GM10248 (cell line): Measurements from ENCODE around the gene ESF1.

Experiments
- CTCF ChIA-PET: fragments of 300-600 bp; sonication (Branson Sonifier 250); formaldehyde crosslinking; extraction: SDS; loops from one replicate; lab custom pipeline; 2021; ENCODE audit warnings: antibody characterized with exemption; lab: Yijun Ruan, JAX
- POLR2A ChIA-PET: fragments of 350-650 bp; sonication (Branson Sonifier 250); formaldehyde crosslinking; extraction: SDS; loops from one replicate; lab custom pipeline; 2020; ENCODE audit warnings: antibody characterized with exemption; lab: Yijun Ruan, JAX
- DNase-seq: peaks from one replicate; pipeline ENCODE4 v3.0.0; 2012; ENCODE audit errors: extremely low spot score
- TF ChIP-seq, protein P1 (sequence below): IDR thresholded peaks from 2 replicates; pipeline ENCODE4 v1.5.1; 2012; ENCODE audit warnings: mild to moderate bottlenecking, low read depth; ENCODE audit errors: extremely low read depth, missing control alignments, control extremely low read depth

Gene ESF1

GRCh38 chr20:13809855-13810254, 25.1 kb upstream of the ESF1 start:
- ChIA-PET CTCF (interaction anchor here (0.9 to 5.1 kb wide), 5 partner anchors 10 to 31 kb away, joined by 3 to 33 read pairs (median 5); no protein-coding TSS in a partner anchor), POLR2A (no interaction called here)
- DNase-seq, result no peak
- TF ChIP-seq, protein P1, sequence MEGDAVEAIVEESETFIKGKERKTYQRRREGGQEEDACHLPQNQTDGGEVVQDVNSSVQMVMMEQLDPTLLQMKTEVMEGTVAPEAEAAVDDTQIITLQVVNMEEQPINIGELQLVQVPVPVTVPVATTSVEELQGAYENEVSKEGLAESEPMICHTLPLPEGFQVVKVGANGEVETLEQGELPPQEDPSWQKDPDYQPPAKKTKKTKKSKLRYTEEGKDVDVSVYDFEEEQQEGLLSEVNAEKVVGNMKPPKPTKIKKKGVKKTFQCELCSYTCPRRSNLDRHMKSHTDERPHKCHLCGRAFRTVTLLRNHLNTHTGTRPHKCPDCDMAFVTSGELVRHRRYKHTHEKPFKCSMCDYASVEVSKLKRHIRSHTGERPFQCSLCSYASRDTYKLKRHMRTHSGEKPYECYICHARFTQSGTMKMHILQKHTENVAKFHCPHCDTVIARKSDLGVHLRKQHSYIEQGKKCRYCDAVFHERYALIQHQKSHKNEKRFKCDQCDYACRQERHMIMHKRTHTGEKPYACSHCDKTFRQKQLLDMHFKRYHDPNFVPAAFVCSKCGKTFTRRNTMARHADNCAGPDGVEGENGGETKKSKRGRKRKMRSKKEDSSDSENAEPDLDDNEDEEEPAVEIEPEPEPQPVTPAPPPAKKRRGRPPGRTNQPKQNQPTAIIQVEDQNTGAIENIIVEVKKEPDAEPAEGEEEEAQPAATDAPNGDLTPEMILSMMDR, result no peak

- ChIA-PET CTCF (interaction anchor here (0.9 to 5.1 kb wide), 5 partner anchors 9 to 31 kb away, joined by 3 to 33 read pairs (median 5); no protein-coding TSS in a partner anchor), POLR2A (no interaction called here)
- no peak for DNase-seq
Observed at GRCh38 chr20:13809373-13809772, 24.7 kb upstream of the ESF1 start.

GRCh38 chr20:13800728-13801134, 16.0 kb upstream of the ESF1 start:
- TF ChIP-seq, protein P1, result no peak
- ChIA-PET POLR2A (no interaction called here), CTCF (interaction anchor here (1.2 to 1.9 kb wide), 3 partner anchors 9 to 18 kb away, joined by 3 to 5 read pairs (median 4); no protein-coding TSS in a partner anchor)
- no peak for DNase-seq

More at GRCh38 chr20:13809373-13809772, 24.7 kb upstream of the ESF1 start:
- TF ChIP-seq, protein P1, result no peak

GRCh38 chr20:13799974-13800373, 15.3 kb upstream of the ESF1 start:
- TF ChIP-seq, protein P1, result no peak
- ChIA-PET POLR2A (no interaction called here), CTCF (interaction anchor here (1.2 to 4.2 kb wide), 4 partner anchors 9 to 19 kb away, joined by 3 to 22 read pairs (median 4); no protein-coding TSS in a partner anchor)
- DNase-seq, result no peak

GRCh38 chr20:13799040-13799439, 14.3 kb upstream of the ESF1 start:
- DNase-seq, result no peak
- ChIA-PET CTCF (interaction anchor here (1.9 to 4.2 kb wide), 2 partner anchors 11 kb away, joined by 5 to 22 read pairs; no protein-coding TSS in a partner anchor), POLR2A (no interaction called here)
- TF ChIP-seq, protein P1, result no peak

- TF ChIP-seq, protein P1, result no peak
- ChIA-PET POLR2A (no interaction called here), CTCF (interaction anchor here (1.2 to 5.3 kb wide), 4 partner anchors 9 to 25 kb away, joined by 4 to 22 read pairs (median 4); no protein-coding TSS in a partner anchor)
- no peak for DNase-seq
Observed at GRCh38 chr20:13794667-13795066, 9.9 kb upstream of the ESF1 start.
